Fibroblast of lung (primary cell): ENCODE measurements around the gene FLRT2. TPM values are rescaled to one million over a fixed set of nuclear protein-coding genes. Genes with fewer than 3 reads are reported as not detected.

Source experiments
- DNase-seq, 2 donors: peaks; one replicate each; pipeline versions ENCODE4 v3.0.0 to v3.0.0-alpha.2; 2010; ENCODE audit warnings: low read depth in 2 of 2
- H2AFZ ChIP-seq: 2 replicates; pipeline ENCODE4 v1.5.1; 2012; ENCODE audit warnings: low read length, control low read depth, inconsistent platforms
- H3K27ac ChIP-seq: 2 replicates; pipeline ENCODE4 v1.5.1; 2011; ENCODE audit warnings: low read length, control low read depth; ENCODE audit not compliant: insufficient read depth
- H3K27me3 ChIP-seq: 2 replicates; pipeline ENCODE4 v1.5.1; 2011; ENCODE audit warnings: mild to moderate bottlenecking, low read length; ENCODE audit not compliant: control insufficient read depth, insufficient read depth
- H3K36me3 ChIP-seq: 2 replicates; pipeline ENCODE4 v1.5.1; 2011; ENCODE audit warnings: low read length; ENCODE audit not compliant: control insufficient read depth, insufficient read depth
- H3K4me1 ChIP-seq: 2 replicates; pipeline ENCODE4 v1.5.1; 2011; ENCODE audit warnings: low read length; ENCODE audit not compliant: control insufficient read depth, insufficient read depth; ENCODE audit errors: extremely low read depth
- H3K4me2 ChIP-seq: 2 replicates; pipeline ENCODE4 v1.5.1; 2011; ENCODE audit warnings: low read length, control low read depth; ENCODE audit not compliant: insufficient read depth; ENCODE audit errors: extremely low read depth
- H3K4me3 ChIP-seq, 4 experiments: fragments of 200-600 bp in 1 of 4; sonication (generic) in 1 of 4; replicated peaks in 1 of 4; 2 replicates each; pipeline ENCODE4 v1.5.1; 2011 to 2016; ENCODE audit warnings: low read length in 4 of 4, low read depth in 3 of 4, mild to moderate bottlenecking in 3 of 4, control low read depth in 2 of 4, inconsistent platforms in 1 of 4, mixed read lengths in 1 of 4; ENCODE audit not compliant: insufficient read depth in 1 of 4; ENCODE audit errors: control extremely low read depth in 1 of 4
- H3K79me2 ChIP-seq: 2 replicates; pipeline ENCODE4 v1.5.1; 2012; ENCODE audit warnings: mild to moderate bottlenecking, low read length, inconsistent platforms; ENCODE audit not compliant: control insufficient read depth, insufficient read depth
- H3K9ac ChIP-seq: 2 replicates; pipeline ENCODE4 v1.5.1; 2011; ENCODE audit warnings: mild to moderate bottlenecking, low read length, control low read depth; ENCODE audit not compliant: insufficient read depth
- H3K9me3 ChIP-seq: 2 replicates; pipeline ENCODE4 v1.5.1; 2012; ENCODE audit warnings: low read depth, low read length; ENCODE audit not compliant: control insufficient read depth, insufficient read depth
- H4K20me1 ChIP-seq: 2 replicates; pipeline ENCODE4 v1.5.1; 2011; ENCODE audit warnings: low read length; ENCODE audit not compliant: control insufficient read depth, insufficient read depth; ENCODE audit errors: extremely low read depth
- EZH2 ChIP-seq: IDR thresholded peaks from 2 replicates; pipeline ENCODE4 v1.5.1; 2012; ENCODE audit warnings: low read length, control low read depth, mild to moderate bottlenecking; ENCODE audit errors: missing control alignments
- polyA plus RNA-seq, 2 donors: library from polyadenylated mRNA; depleted of rRNA in 1 of 2; stranded (reverse) in 1 of 2; unstranded in 1 of 2; fragments of >200 nt; gene quantifications; 2 replicates each; pipeline ENCODE4 v1.2.1, GENCODE V29; 2011 to 2012; ENCODE audit warnings: missing spikeins in 1 of 2
- total RNA-seq: library from RNA; depleted of rRNA; stranded (reverse); fragments of >200 nt; gene quantifications from 2 replicates; pipeline ENCODE4 v1.2.1, GENCODE V29; 2014
- TF ChIP-seq, protein P1 (sequence below), 2 donors: IDR thresholded peaks in 1 of 2; conservative IDR thresholded peaks in 1 of 2; 1 replicate in 1 of 2; 2 replicates in 1 of 2; pipeline ENCODE4 v1.5.1; 2011 to 2012; ENCODE audit warnings: low read length in 2 of 2, control low read depth in 1 of 2, inconsistent platforms in 1 of 2, low read depth in 1 of 2, mild to moderate bottlenecking in 1 of 2

FLRT2 gene
- total and polyA plus RNA-seq, 2 donors (not counting 1 experiment from before 2014, with no cell fraction given): 4.6 to 14.5 TPM

DNA sequence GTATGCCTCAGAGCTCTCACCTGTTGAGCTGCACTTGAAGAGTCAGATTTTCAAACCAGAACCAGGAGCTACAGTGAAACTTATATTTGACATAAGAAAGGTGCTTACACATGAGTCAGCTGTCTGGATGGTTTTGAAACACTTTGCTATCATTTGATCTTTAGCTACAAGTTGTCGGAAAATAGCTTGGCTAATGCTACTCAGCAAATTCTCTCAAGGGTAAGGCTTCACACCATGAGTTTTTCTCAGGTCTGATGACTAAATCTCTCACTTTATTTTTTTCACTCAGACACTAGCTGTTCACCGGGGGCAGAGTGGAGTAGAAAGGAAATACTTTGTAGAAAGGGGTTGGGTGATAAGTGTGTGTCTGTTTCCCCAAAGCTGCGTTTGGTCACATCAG lies 171.8 kb downstream of the FLRT2 start:
- Histone ChIP-seq H3K27me3 (no peaks in the 10 kb centered on the region), H3K9ac (no peak overlapping the region), H3K4me2 (no peak overlapping the region), H4K20me1 (no peaks in the 10 kb centered on the region), H3K27ac (no peak overlapping the region), H3K36me3 (no peaks in the 10 kb centered on the region), H3K9me3 (no peaks in the 10 kb centered on the region), H3K79me2 (no peaks in the 10 kb centered on the region), H2AFZ (no peak overlapping the region), H3K4me1 (no peaks in the 10 kb centered on the region), H3K4me3 (no peak overlapping the region)
- TF ChIP-seq, protein P1, sequence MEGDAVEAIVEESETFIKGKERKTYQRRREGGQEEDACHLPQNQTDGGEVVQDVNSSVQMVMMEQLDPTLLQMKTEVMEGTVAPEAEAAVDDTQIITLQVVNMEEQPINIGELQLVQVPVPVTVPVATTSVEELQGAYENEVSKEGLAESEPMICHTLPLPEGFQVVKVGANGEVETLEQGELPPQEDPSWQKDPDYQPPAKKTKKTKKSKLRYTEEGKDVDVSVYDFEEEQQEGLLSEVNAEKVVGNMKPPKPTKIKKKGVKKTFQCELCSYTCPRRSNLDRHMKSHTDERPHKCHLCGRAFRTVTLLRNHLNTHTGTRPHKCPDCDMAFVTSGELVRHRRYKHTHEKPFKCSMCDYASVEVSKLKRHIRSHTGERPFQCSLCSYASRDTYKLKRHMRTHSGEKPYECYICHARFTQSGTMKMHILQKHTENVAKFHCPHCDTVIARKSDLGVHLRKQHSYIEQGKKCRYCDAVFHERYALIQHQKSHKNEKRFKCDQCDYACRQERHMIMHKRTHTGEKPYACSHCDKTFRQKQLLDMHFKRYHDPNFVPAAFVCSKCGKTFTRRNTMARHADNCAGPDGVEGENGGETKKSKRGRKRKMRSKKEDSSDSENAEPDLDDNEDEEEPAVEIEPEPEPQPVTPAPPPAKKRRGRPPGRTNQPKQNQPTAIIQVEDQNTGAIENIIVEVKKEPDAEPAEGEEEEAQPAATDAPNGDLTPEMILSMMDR (conservative IDR thresholded peaks at IDR 0.05 in 1 of 2, IDR thresholded peaks at IDR 0.05 in 1 of 2; ENCODE audit: low read depth in 1 of 2, low read length in 2 of 2): no peak
- TF ChIP-seq EZH2: no peak
- DNase-seq: peak in 1 of 2 donors; percentile 2

- no peaks in the 10 kb centered on the region for H3K27me3 ChIP-seq
- no peaks in the 10 kb centered on the region for H3K36me3 ChIP-seq
- H3K9me3 ChIP-seq: no peaks in the 10 kb centered on the region
- H3K79me2 ChIP-seq: no peaks in the 10 kb centered on the region
- H3K4me1 ChIP-seq: no peaks in the 10 kb centered on the region
- TF ChIP-seq, protein P1 (conservative IDR thresholded peaks at IDR 0.05 in 1 of 2, IDR thresholded peaks at IDR 0.05 in 1 of 2; ENCODE audit: low read depth in 1 of 2, low read length in 2 of 2): peak in 1 of 2 donors; percentile 12
- no peak for TF ChIP-seq EZH2
- no peak overlapping the region for H3K9ac ChIP-seq
- no peak overlapping the region for H3K27ac ChIP-seq
- peak in 1 of 2 donors; percentile 16 for DNase-seq
- no peak overlapping the region for H2AFZ ChIP-seq
- no peak overlapping the region for H3K4me2 ChIP-seq
- no peaks in the 10 kb centered on the region for H4K20me1 ChIP-seq
- H3K4me3 ChIP-seq: no peak overlapping the region
Observed at GRCh38 chr14:85702191-85702590, 172.2 kb downstream of the FLRT2 start.

DNA sequence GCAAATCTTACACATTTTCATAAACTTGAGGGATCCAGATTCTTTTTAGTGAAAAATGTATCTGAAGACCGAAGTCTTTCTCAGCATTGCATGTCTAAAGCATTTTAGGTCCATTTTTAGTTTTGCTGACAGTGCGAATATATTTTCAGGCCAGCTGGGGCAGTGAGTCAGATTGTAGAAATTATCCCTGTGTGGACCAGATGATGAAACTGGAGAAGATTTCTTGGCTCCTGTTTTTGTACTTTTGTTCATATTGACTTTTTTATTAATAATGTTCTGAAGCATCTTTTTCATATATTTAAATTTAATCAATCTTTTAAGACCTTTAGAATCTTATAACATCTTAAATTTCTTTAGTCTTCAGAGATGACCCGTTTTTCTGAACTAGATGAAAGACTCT lies 173.1 kb downstream of the FLRT2 start:
- no peak overlapping the region for H3K4me2 ChIP-seq
- H2AFZ ChIP-seq: no peak overlapping the region
- H3K27ac ChIP-seq: no peak overlapping the region
- peak; percentile 8 to 84 for DNase-seq
- no peaks in the 10 kb centered on the region for H4K20me1 ChIP-seq
- no peaks in the 10 kb centered on the region for H3K27me3 ChIP-seq
- no peaks in the 10 kb centered on the region for H3K36me3 ChIP-seq
- H3K9me3 ChIP-seq: no peaks in the 10 kb centered on the region
- H3K9ac ChIP-seq: no peak overlapping the region
- H3K4me1 ChIP-seq: no peaks in the 10 kb centered on the region
- H3K79me2 ChIP-seq: no peaks in the 10 kb centered on the region
- TF ChIP-seq EZH2: no peak
- TF ChIP-seq, protein P1 (conservative IDR thresholded peaks at IDR 0.05 in 1 of 2, IDR thresholded peaks at IDR 0.05 in 1 of 2; ENCODE audit: low read depth in 1 of 2, low read length in 2 of 2): no peak
- no peak overlapping the region for H3K4me3 ChIP-seq
